Karpas-422 (cell line): ENCODE results near the gene DYDC2. TPM values are rescaled to one million over a fixed set of nuclear protein-coding genes. Genes with fewer than 3 reads are reported as not detected.

Experiments used
- DNase-seq: peaks from one replicate; pipeline ENCODE4 v3.0.0-alpha.2; 2015
- H2AFZ ChIP-seq: fragments of 200-600 bp; sonication (generic); 2 replicates; pipeline ENCODE4 v1.6.1; 2014; ENCODE audit warnings: antibody characterized with exemption, low read length, mixed read lengths
- H3K27ac ChIP-seq: fragments of 200-600 bp; sonication (generic); 2 replicates; pipeline ENCODE4 v1.5.1; 2014; ENCODE audit warnings: mild to moderate bottlenecking, low read length, moderate library complexity
- H3K27me3 ChIP-seq: fragments of 200-600 bp; sonication (generic); 2 replicates; pipeline ENCODE4 v1.6.1; 2014; ENCODE audit warnings: low read length, mixed read lengths
- H3K36me3 ChIP-seq: fragments of 200-600 bp; sonication (generic); 2 replicates; pipeline ENCODE4 v1.6.1; 2014; ENCODE audit warnings: low read length, mixed read lengths; ENCODE audit not compliant: insufficient read depth
- H3K4me1 ChIP-seq: fragments of 200-600 bp; sonication (generic); 2 replicates; pipeline ENCODE4 v1.6.1; 2014; ENCODE audit warnings: mild to moderate bottlenecking, low read length, mixed read lengths
- H3K4me2 ChIP-seq: fragments of 200-600 bp; sonication (generic); 2 replicates; pipeline ENCODE4 v1.6.1; 2014; ENCODE audit warnings: low read length, low read depth, mild to moderate bottlenecking; ENCODE audit not compliant: poor library complexity, severe bottlenecking
- H3K4me3 ChIP-seq: fragments of 200-600 bp; sonication (generic); 2 replicates; pipeline ENCODE4 v1.5.1; 2014; ENCODE audit warnings: mild to moderate bottlenecking, antibody characterized with exemption, low read length, mixed read lengths
- H3K79me2 ChIP-seq: fragments of 200-600 bp; sonication (generic); 2 replicates; pipeline ENCODE4 v1.6.1; 2014; ENCODE audit warnings: mild to moderate bottlenecking, low read length, mixed read lengths
- H3K9ac ChIP-seq: fragments of 200-600 bp; sonication (generic); 2 replicates; pipeline ENCODE4 v1.6.0; 2014; ENCODE audit warnings: low read length
- H3K9me2 ChIP-seq: fragments of 200-600 bp; sonication (generic), shearing (Covaris generic); replicated peaks from 2 replicates; pipeline ENCODE4 v1.6.0; 2014; ENCODE audit warnings: mild to moderate bottlenecking, low read length, moderate library complexity; ENCODE audit not compliant: insufficient read depth
- H3K9me3 ChIP-seq: fragments of 300-700, 200-600 bp; sonication (generic); 2 replicates; pipeline ENCODE4 v1.6.1; 2014; ENCODE audit warnings: low read length, mixed read lengths
- H4K20me1 ChIP-seq: fragments of 200-600 bp; sonication (generic); 2 replicates; pipeline ENCODE4 v1.6.1; 2014; ENCODE audit warnings: mild to moderate bottlenecking, antibody characterized with exemption, low read length, low read depth; ENCODE audit not compliant: insufficient read depth
- total RNA-seq: library from RNA; depleted of rRNA; stranded (reverse); fragments of >200 nt; shearing (Covaris generic); gene quantifications from 2 replicates; pipeline ENCODE4 v1.2.3, GENCODE V29; 2014; ENCODE audit warnings: low replicate concordance

The DYDC2 gene
- total RNA-seq, 1 experiment from 2014 or later, result 0.37 TPM

DNA sequence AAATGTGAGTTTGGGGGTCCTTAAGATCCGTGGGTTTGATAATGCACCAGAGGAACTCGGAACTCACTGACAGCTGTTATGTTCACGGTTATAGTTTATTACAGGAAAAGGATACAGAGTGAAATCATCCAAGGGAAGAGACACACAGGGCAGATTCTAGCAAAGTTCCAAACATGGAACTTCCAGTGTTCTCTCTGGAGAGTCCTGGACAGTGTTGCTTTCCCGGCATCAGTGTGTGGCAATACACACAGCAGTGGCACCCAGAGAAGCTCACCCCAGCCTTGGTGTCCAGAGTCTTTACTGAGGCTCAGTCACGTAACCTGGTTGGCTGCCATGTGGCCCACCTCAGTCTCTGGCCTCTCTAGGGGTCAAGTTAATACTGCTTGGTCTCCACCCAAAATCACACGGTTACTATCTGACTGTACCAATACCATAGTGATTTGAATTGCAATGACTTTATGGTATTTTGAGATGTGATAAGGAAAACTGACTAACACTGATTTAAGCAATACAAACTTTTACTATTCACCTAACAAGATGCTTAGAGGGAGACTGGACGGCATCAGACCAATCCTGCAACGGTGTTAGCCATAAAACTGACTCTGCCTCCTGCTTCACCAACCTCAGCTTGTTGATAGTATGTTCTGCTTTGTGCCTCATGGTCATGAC is 43.7 kb downstream of the DYDC2 start:
- DNase-seq, result no peak
- no peak overlapping the region for H3K27ac ChIP-seq
- no peak overlapping the region for H3K9ac ChIP-seq
- H3K4me1 ChIP-seq, result no peaks in the 10 kb centered on the region
- no peaks in the 10 kb centered on the region for H3K27me3 ChIP-seq
- H3K4me3 ChIP-seq, result no peak overlapping the region
- no peaks in the 10 kb centered on the region for H4K20me1 ChIP-seq
- H2AFZ ChIP-seq, result no peak overlapping the region
- no peaks in the 10 kb centered on the region for H3K79me2 ChIP-seq
- H3K36me3 ChIP-seq, result no peaks in the 10 kb centered on the region
- no peaks in the 10 kb centered on the region for H3K9me2 ChIP-seq
- H3K9me3 ChIP-seq, result no peaks in the 10 kb centered on the region
- H3K4me2 ChIP-seq, result no peak overlapping the region

DNA sequence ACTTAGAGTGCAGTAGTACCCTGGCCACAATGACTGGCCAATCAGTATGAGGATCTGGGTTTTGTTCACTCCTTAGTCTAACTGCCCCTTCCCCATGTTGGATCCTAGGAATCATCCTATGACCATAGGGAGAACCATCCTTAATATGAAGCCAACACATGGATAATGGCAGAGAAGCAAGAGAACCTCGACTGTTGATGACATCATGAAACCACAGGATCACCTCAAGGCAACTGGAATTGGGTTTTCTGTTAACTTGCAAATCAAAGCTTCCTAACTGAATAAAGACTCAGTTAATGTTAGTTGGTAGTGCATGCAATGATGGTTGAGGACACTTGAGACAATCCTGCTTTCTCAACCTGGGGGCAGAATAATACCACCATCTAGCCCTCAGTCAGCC is 48.5 kb downstream of the DYDC2 start:
- no peaks in the 10 kb centered on the region for H3K27me3 ChIP-seq
- no peaks in the 10 kb centered on the region for H3K79me2 ChIP-seq
- H3K4me1 ChIP-seq, result peaks cover 8% of the 10 kb centered on the region
- H3K9me2 ChIP-seq, result no peaks in the 10 kb centered on the region
- no peaks in the 10 kb centered on the region for H4K20me1 ChIP-seq
- no peak overlapping the region for H2AFZ ChIP-seq
- H3K27ac ChIP-seq, result no peak overlapping the region
- H3K4me2 ChIP-seq, result no peak overlapping the region
- no peak overlapping the region for H3K9ac ChIP-seq
- H3K9me3 ChIP-seq, result no peaks in the 10 kb centered on the region
- DNase-seq, result no peak
- no peaks in the 10 kb centered on the region for H3K36me3 ChIP-seq
- H3K4me3 ChIP-seq, result no peak overlapping the region

DNA sequence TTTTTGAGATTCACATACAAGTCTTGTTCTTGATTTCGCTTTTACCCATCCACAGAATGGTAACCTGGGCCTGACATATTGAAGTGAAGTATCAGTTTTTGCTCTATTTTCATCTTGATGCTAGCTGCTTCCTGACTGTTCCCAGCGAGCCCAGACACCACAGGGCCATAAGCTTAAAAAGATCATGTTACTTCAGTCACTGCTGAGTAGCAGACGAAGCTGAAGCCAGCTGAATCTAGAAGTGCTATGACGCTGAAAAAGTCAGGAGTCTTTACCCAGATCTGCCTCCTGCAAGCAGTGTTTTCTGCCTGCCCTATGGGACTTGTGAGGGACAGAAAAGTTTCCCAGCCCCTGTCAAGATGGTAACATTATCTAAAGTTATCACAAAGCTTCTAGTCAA is 49.0 kb downstream of the DYDC2 start:
- H3K4me2 ChIP-seq, result no peak overlapping the region
- no peaks in the 10 kb centered on the region for H3K79me2 ChIP-seq
- H3K4me1 ChIP-seq, result peaks cover 8% of the 10 kb centered on the region
- no peaks in the 10 kb centered on the region for H4K20me1 ChIP-seq
- no peak for DNase-seq
- H3K27me3 ChIP-seq, result no peaks in the 10 kb centered on the region
- no peak overlapping the region for H3K27ac ChIP-seq
- H2AFZ ChIP-seq, result no peak overlapping the region
- no peaks in the 10 kb centered on the region for H3K9me2 ChIP-seq
- H3K36me3 ChIP-seq, result no peaks in the 10 kb centered on the region
- no peak overlapping the region for H3K4me3 ChIP-seq
- H3K9me3 ChIP-seq, result no peaks in the 10 kb centered on the region
- H3K9ac ChIP-seq, result no peak overlapping the region

DNA sequence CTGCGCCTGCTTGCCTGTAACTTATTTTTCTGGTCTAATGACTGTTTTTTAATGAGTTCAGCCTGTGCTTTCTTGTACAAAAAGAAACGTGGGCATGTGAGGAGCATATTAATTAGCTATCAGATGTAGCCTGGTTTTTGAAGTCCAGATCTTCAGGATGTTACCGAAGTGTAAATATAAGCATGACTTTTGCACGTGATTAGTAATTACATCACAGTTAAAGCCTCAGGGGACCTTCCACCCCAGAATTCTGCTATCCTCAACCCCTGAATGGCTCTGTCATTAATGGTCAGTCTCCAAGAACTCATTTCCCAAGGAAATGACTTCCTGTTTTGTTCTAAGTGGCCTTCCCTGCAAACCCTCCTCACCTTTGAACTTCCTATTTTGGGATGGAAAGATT is 49.6 kb downstream of the DYDC2 start:
- Histone ChIP-seq H2AFZ (no peak overlapping the region), H3K9me2 (no peaks in the 10 kb centered on the region), H4K20me1 (no peaks in the 10 kb centered on the region), H3K36me3 (no peaks in the 10 kb centered on the region), H3K9ac (no peak overlapping the region), H3K4me2 (no peak overlapping the region), H3K4me1 (peaks cover 8% of the 10 kb centered on the region), H3K27ac (no peak overlapping the region), H3K9me3 (no peaks in the 10 kb centered on the region), H3K4me3 (no peak overlapping the region), H3K27me3 (no peaks in the 10 kb centered on the region), H3K79me2 (no peaks in the 10 kb centered on the region)
- DNase-seq, result no peak

DNA sequence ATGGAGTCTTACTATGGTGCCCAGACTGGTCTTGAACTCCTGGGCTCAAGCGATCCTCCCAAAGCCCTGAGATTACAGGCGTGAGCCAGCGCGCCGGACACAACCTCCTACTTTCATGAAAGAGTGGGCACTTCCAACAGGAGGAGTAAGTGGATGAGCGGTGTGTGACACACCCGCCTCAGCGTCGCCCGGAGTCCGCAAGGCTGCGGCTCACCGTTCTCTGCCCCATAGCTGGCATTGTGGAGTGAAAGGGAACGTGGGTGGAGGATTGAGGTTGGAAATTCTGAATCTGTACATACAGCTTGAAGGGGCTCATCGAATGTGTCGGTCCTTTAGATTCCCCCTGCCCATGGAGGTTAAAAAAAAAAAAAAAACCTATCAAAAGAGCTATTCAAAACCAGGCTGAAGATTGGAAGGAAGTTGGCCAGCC is 51.2 kb downstream of the DYDC2 start:
- H3K4me2 ChIP-seq, result peak overlapping the region; percentile 55
- H3K27me3 ChIP-seq, result no peaks in the 10 kb centered on the region
- no peaks in the 10 kb centered on the region for H3K9me3 ChIP-seq
- peaks cover 8% of the 10 kb centered on the region for H3K4me1 ChIP-seq
- no peaks in the 10 kb centered on the region for H3K79me2 ChIP-seq
- DNase-seq, result no peak
- no peak overlapping the region for H3K27ac ChIP-seq
- peak overlapping the region; percentile 45; the same call in 1 of the 2 replicates for H3K4me3 ChIP-seq
- no peaks in the 10 kb centered on the region for H3K36me3 ChIP-seq
- H3K9ac ChIP-seq, result no peak overlapping the region
- H2AFZ ChIP-seq, result no peak overlapping the region
- no peaks in the 10 kb centered on the region for H3K9me2 ChIP-seq
- H4K20me1 ChIP-seq, result no peaks in the 10 kb centered on the region

DNA sequence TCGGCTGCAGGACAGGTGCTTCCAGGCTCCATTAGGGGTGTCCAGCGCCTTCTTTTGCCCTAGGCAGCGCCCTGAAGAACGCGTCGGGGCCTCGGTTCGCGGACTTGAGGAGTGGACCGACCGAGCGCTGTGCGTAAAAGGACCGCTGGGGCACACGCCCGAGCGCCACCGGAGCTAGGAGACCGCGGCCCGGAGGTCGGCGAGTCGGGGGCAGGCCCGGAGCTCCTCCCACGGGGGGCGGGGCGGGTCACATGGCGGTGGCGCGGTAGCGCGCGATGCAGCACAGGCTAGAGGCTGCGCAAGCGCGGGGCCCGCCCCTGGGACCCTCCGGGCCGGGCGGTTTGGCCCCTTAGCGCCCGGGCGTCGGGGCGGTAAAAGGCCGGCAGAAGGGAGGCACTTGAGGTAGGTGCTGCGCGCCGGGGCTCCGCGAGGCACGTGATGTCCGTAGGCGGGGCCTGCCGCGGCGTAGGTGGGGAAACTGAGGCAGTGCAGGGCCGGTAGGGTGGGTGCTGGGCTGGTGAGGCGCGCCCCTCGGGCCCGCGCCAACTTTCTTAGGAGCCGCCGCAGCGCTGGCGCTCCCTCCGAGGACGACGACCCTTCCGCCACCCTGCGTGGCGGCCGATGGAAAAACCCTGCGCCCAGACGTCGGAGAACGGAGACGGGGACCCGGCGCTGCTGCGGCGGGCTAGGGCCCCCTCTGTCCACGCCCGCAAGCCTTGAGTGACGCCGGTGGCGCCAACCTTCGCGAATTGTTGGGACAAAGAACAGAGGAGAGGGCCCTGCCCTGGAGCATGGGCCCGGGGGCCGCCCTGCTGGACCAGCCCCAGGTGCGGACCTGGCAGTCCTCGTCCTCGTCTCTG is 51.9 kb downstream of the DYDC2 start, which contains the start of gene PRXL2A:
Gene PRXL2A (plus strand): TSS at position 310 of the 860 bp plus-strand sequence. CDS start 11,917 bp downstream, outside the sequence.
- Histone ChIP-seq H3K27me3 (no peaks in the 10 kb centered on the region), H3K4me3 (peak within 1 kb of the TSS; percentile 45; the same call in 1 of the 2 replicates), H3K9ac (peak within 1 kb of the TSS; percentile 20; the same call in 1 of the 2 replicates), H3K4me2 (peak within 1 kb of the TSS; percentile 55), H3K27ac (no peak within 1 kb of the TSS), H3K4me1 (peaks cover 8% of the 10 kb centered on the region), H3K79me2 (no peaks in the 10 kb centered on the region), H3K9me2 (no peaks in the 10 kb centered on the region), H2AFZ (peak within 1 kb of the TSS; percentile 43; the same call in 1 of the 2 replicates), H3K36me3 (no peaks in the 10 kb centered on the region), H4K20me1 (no peaks in the 10 kb centered on the region), H3K9me3 (no peaks in the 10 kb centered on the region)
- no peak for DNase-seq

DNA sequence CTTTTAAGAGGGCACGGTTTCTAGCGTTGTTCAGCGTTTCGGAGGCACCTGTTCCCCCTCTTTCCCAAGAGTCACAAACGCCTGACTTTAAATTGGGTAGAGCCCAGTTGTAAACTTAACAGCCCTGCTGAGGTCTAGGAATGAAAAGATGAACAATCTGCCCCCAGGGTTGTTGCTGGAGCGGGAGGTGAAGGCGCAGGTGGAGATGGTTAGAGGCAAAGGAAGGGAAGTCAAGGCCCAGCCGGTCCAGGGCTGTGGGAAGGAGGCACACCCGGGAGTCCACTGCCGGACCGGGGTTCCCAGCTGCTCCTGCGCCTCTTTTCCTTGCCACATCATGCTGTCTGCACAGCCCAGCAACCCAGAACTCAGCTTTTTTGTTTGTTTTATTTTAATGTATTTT is 52.5 kb downstream of the DYDC2 start:
- Histone ChIP-seq H3K9me3 (no peaks in the 10 kb centered on the region), H4K20me1 (no peaks in the 10 kb centered on the region), H2AFZ (no peak overlapping the region), H3K9me2 (no peaks in the 10 kb centered on the region), H3K27me3 (no peaks in the 10 kb centered on the region), H3K4me3 (no peak overlapping the region), H3K27ac (no peak overlapping the region), H3K9ac (no peak overlapping the region), H3K36me3 (no peaks in the 10 kb centered on the region), H3K79me2 (no peaks in the 10 kb centered on the region), H3K4me1 (peaks cover 8% of the 10 kb centered on the region), H3K4me2 (peak overlapping the region; percentile 55)
- no peak for DNase-seq

DNA sequence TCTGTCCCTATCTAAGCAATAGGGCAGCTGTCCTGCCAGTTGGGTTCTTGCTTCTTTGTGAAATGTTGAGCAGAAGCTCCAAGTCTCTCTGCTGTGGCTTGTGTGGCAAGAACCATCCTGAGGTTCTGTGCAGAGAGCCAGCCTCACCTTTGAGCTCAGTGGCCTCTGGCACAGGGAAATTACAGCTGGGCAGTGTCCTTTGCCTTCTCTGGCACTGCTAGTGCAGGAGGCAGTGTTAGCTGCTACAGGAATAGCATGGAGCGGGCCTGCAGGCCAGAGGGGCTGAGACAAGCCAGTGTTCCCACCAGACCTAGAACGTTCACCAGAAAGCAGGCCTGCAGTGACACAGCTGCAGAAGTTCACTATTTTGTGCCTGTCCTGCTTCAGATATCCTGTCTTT is 53.5 kb downstream of the DYDC2 start:
- no peaks in the 10 kb centered on the region for H3K9me3 ChIP-seq
- no peak overlapping the region for H2AFZ ChIP-seq
- no peak for DNase-seq
- peaks cover 8% of the 10 kb centered on the region for H3K4me1 ChIP-seq
- H3K27ac ChIP-seq, result no peak overlapping the region
- H3K9ac ChIP-seq, result no peak overlapping the region
- H3K27me3 ChIP-seq, result no peaks in the 10 kb centered on the region
- H3K4me3 ChIP-seq, result no peak overlapping the region
- H3K79me2 ChIP-seq, result no peaks in the 10 kb centered on the region
- H4K20me1 ChIP-seq, result no peaks in the 10 kb centered on the region
- no peaks in the 10 kb centered on the region for H3K36me3 ChIP-seq
- no peaks in the 10 kb centered on the region for H3K9me2 ChIP-seq
- no peak overlapping the region for H3K4me2 ChIP-seq
